SK-MEL-5 (cell line): ENCODE results near the gene CD81. TPM values are rescaled to one million over a fixed set of nuclear protein-coding genes. Genes with fewer than 3 reads are reported as not detected.

ENCODE experiments used
- DNase-seq: peaks from one replicate; pipeline ENCODE4 v3.0.0-alpha.2; 2016; ENCODE audit warnings: low read depth, low spot score
- in situ Hi-C: cut with HindIII; loops from 2 replicates; pipeline ENCODE4 v1.10.0; 2016; ENCODE audit warnings: low sequenced_read_pairs, high pct_unique_total_duplicates, low pct_unique_long_range_greater_than_20kb
- total RNA-seq: library from RNA; depleted of rRNA; stranded (reverse); fragments of >200 nt; shearing (Covaris generic); gene quantifications from 2 replicates; pipeline ENCODE4 v1.2.3, GENCODE V29; 2014

CD81 gene
- total RNA-seq, 1 experiment from 2014 or later: 132 TPM

DNA sequence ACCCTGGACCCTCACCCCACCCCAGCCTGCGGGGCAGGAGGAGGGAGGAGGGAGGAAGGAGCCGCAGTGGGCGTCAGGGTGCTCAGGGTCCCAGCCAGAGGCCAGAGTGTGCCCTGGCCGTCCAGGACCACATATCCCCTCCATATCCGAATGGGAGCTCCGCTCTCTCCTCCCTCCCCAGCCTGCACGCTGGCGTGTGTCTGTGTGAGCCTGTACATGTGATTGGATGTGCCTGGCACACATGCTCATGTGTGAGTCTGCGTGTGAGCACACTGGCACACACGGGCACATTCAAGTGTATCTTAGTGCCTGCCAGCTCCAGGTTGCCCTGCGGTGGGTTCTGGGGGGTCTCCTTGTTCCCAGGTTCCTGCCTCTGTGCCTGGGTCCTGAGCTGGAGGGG is 31.6 kb downstream of the CD81 start:
- in situ Hi-C loops: no loop called here
- no peak for DNase-seq

DNA sequence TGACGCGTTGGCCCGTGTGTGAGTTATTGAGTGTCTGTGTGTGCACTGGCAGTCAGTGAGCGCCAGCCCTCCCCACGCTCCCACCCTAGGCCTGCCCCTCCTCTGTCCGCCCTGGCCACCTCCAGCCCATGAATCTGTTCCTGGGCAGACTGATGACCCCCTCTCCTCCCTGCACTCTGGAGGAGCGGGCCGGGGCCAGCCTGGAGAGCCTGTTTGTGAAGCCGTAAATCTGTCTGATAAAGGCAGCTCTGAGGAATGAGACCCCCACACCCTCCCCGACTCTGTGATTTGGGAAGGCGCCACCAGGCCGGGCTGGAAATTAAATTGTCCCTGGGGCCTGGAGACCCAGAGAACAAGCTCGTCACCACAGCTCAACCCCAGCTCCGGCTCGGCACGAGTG is 32.0 kb downstream of the CD81 start:
- in situ Hi-C loops: no loop called here

GRCh38 chr11:2409611-2410468 is 32.7 kb downstream of the CD81 start:
- DNase-seq: no peak
- in situ Hi-C loops: no loop called here

More for the DNA sequence above, 32.0 kb downstream of the CD81 start:
- no peak for DNase-seq

DNA sequence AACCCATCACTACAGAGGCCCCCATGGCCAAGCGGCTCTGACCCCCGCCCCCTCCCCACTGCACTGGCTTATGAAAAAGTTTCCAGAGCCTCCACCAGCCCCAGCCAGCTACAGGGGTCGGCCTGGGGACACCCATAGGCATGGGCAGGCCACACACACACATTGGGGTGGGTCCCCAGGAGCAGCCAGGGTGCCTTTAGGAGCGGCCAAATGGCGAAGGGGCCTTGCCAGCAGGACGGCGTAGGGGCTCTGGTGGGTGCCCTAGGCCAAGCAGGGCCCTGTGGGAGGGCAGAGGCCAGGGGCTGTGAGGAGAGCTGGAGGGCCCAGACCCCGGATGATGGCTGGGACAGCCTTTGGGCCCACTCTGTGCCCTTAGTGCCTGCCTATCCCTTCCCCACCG is 33.5 kb downstream of the CD81 start:
- DNase-seq: no peak
- in situ Hi-C loops: no loop called here

- in situ Hi-C loops: no loop called here
- DNase-seq: no peak
Measured at GRCh38 chr11:2411446-2412305, 34.6 kb downstream of the CD81 start.

DNA sequence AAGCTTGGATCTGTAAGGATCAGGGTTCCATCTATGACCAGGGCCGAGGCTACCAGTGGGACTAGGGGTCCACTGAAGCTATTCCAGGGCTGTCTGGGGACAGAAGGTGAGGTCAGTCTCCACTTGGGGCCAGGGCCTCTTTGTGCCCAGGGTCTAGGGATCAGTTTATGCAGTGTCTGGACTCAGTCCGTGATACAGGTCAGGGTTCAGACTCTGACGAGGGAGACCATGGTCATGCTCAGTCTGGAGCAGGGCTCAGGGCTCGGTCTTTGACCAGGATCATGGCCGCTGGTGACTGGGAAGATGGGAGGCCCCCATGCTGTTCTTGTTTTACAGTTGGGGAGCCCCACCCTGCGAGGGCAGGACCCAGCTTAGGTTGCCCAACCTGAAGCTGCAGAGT is 35.2 kb downstream of the CD81 start:
- DNase-seq: no peak
- in situ Hi-C loops: no loop called here

DNA sequence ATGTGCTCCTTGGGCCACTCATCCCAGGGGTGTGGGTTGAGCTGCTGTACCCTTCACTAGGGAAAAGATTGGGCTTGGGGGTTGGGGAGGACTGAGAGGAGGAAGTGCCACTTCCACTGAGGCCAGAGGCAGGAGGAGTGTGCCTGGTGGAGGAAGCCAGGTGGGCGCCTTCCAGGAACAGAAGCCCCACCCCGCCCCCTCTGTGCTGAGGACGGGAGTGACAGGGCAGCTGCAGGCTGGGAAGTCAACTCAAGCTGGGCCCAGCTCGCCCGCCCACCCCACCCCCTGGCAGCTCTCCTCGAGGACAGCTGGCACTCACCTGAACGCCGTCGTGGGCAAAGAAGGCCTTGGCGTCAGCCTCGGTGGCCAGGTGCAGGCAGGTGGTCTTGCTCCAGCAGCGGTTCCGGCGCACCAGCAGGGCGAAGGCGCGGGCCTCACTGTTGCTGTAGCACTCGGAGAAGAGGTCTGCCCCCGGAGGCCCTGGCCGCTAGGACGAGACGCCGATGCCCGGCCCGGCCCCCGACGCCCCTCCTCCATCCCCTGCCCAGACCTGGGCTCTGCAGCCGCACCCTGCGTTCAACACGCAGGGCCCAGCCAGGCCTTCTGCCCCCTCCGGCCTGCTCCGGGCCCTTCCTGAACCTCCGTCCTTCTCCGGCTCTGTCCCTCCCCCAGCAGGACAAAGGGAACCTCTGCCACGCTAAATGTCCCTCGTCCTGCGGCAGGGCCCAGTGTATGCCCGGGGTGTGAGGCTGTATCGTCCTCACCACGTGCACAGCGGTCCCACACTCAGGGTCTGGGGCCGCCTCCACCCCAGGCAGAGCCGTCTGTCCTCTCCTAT is 36.9 kb downstream of the CD81 start:
- DNase-seq: no peak
- in situ Hi-C loops: no loop called here

- in situ Hi-C loops: no loop called here
- no peak for DNase-seq
Measured at GRCh38 chr11:2414616-2415015, 37.5 kb downstream of the CD81 start.

GRCh38 chr11:2415171-2415570 is 38.1 kb downstream of the CD81 start:
- DNase-seq: no peak
- in situ Hi-C loops: no loop called here

DNA sequence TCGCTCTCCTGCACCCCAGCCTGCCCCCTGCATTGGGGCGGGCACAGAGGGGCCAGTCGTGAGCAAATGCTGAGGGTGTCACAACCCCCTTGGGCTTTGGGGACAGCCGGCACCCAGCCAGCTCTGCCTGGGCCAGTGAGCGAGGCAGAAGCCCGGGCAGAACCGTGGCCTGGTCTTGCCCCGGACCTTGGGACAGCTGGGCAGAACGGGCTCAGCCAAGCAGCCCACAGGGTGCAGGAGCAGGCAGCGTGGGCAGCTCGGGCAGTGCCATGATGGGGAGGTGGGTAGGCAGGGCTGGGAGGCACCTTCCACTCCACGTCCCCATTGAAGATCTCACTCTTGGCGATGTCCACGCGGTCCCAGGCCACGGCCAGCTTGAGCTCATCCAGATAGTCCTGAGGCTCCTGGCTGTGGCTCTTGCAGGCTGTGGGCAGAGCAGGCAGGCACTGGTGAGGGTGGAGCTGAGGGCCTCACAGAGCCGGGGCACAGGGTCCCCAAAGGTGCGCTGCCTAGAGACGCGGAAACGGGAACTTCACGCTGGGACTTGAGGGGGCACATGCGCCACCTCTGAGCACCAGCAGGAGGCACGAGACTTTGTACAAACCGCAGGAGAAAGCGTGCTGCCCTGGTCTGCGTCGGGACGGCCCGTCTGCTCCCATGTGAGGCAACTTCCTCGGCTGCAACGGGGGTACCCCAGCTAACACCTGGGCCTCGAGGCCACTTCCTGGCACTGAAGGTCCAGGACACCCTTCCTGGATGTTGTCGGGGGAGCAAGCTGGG is 38.7 kb downstream of the CD81 start:
- in situ Hi-C loops: no loop called here
- no peak for DNase-seq

- in situ Hi-C loops: no loop called here
- no peak for DNase-seq
Measured at GRCh38 chr11:2416765-2417164, 39.7 kb downstream of the CD81 start.

GRCh38 chr11:2417856-2418692 is 41.0 kb downstream of the CD81 start:
- DNase-seq: no peak
- in situ Hi-C loops: no loop called here

DNA sequence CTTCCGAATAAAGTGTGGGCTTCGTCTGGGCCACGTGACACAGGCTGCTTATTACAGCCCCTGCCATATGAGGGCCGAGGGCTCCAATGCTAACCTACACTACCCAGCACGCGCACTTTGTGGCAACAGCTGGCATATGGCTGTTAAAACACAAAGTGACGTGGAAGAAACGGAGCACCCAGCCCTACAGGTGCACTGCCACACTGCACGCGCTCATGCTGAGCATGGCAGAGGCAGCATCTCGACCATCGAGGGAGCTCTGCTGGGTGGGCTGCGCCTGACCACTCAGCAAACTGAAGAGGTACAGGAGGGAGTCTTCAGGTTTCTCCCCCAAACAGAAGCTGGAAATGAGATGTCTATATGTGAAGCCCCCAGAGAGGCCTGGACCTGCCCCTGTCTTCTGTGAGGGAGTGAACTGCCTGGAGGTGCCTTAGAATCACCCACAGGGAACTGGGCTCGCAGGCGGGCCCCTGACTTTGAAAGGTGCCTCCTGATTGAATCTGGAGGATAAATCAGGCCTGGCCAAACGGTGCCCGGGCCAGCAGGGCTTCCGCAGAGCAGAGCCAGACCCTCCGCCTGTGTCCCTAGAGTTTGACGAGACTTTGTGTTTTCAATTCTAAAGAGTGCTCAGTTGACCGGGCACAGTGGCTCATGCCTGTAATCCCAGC is 41.7 kb downstream of the CD81 start:
- in situ Hi-C loops: no loop called here
- DNase-seq: no peak

GRCh38 chr11:2419638-2420501 is 42.8 kb downstream of the CD81 start:
- peak; percentile 74 for DNase-seq
- in situ Hi-C loops: no loop called here
